HL-60/S4 treated with retinoic acid at 250 ng/mL for 4 days and 3 days (cell line): ENCODE data around the gene CDK18.

Experiments used
- in situ Hi-C: fragments of 300-500 bp; cut with MboI; formaldehyde crosslinking; loops from 2 replicates; pipeline ENCODE4 v1.7.0; 2022; ENCODE audit warnings: low sequenced_read_pairs

CDK18 gene

DNA sequence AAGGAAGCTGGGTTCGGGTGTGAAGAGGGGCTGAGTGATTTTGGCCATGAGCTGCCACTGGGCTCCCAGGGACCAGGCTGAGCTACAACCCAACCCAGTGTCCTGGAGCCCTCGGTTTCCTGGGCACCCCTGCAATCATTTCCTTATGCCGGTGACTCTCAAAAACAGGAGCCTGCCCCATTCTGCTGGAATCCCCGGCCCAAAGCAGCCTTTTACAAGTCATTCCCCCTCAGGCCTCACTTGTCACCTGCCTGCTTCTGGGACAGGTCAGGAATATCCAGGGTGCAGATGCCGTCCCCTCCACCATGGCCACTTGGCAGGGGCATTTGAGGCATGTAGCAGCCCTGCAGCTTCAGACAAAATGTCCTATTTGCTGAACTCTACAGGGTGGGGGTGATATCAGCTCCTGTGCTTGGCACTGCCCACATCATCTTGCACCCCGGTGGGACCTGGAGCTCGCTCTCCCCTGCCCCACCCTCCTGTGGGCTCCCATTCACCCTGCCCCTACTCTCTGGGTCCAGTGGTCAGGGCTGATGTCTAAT lies 30.0 kb downstream of the CDK18 start:
- in situ Hi-C loops: no loop called here

DNA sequence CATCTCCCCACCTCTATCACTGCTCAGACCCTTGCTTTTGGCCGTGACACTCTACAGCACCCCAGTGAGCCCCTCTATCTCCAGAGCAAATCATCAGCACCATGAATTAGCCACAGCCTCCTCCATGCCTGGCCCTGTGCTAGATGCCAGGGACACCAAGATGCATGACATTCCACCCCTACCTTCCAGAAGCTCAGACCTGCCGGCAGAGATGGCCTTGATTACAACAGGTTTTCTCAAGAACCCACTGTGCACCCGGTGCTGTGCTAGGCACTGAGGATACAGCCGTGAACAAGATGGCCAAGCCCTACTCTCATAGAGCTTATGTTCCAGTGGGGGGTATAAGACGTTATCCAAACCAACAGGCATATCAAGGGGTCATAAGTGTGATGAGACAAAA lies 30.6 kb downstream of the CDK18 start:
- in situ Hi-C loops: no loop called here

- in situ Hi-C loops: no loop called here
Measured at GRCh38 chr1:205535866-205536758, 31.6 kb downstream of the CDK18 start.

- in situ Hi-C loops: no loop called here
Measured at GRCh38 chr1:205536759-205537361, 32.4 kb downstream of the CDK18 start.

DNA sequence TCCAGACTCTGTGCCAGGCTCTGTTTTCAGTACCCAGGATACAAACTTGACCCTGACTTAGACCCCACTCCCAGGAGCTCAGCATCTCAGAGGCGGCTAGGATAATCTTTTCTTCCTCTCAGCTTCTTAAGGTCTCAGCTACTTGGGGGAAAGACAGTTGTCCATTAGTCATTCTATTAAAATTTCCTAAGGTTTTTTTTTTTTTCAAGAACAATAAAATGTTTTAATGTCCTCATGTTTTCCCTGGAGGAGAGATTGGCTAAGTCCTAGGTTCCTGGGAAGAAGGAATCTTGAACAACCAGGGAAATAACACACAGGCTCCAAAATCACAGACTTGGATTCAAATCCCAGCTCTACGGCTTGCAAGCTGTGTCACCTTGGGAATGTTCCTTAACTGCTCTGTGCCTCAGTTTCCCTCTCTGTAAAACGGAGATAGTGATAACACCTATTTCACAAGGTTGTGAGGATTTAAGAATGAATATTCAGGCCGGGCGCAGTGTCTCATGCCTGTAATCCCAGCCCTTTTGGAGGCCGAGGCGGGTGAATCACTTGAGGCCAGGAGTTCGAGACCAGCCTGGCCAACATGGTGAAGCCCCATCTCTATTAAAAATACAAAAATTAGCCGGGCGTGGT lies 33.0 kb downstream of the CDK18 start:
- in situ Hi-C loops: no loop called here

DNA sequence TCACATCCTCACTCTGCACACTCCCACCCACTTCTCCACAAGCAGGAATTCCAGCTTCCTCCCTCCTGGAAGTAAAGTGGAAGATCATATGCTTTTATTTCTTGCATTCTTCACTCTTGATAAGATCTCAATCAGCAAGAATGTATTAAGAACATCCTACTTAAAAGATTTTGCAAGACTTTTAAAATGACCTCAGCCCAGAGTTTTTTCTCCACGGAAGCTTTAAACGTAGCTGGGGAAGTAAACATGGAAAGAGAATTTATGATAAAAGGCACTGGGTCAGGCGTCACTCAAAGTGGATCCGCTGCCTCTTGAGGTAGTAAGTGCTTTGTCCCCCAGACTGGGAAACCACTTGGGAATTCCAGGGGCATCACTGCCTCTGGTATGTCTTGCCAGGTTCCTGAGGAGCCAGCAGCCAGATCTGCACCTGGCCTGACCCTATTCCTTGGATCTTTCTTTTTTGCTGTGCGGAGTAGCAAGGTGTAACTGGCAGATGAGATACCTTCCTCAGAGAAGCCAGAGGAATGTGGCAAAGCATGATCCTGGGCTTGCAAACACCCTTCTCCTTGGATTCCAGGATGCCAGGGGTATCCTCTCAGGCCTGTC lies 33.9 kb downstream of the CDK18 start:
- in situ Hi-C loops: no loop called here

DNA sequence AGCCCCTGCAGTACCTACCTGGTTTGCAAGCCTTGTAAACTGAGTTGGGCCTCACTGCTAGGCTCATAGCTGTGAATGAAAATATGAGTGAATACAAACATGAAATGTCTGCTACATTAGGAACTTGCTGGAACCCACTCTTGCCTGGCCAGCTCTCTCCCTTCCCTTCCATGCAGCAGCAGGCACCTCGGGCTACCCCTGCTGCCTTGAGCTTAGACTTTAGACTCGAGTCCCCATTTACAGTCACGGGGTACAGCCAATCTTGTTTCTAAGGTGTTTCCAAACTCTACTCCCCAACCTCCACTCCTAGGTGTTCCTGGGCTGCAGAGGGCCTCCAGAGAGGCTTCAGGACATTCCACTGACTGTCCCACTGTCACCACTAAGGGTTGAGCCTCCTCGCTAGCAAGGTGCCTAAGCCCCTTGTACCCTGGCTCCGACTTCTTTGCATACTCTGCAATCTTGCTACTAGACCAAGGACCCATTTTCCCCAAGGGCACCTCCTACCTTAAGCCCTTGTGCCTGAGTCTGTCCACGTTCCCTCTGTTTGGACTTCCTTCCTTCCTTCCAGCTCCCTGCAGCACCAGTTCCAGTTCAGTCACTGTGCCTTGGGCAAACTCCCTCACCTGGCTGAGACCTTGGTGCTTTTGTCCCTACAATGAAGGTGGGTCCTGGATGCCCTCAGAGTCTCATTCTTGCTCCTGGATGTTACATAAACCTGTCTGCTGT lies 36.9 kb downstream of the CDK18 start:
- in situ Hi-C loops: no loop called here

- in situ Hi-C loops: no loop called here
Measured at GRCh38 chr1:205542367-205542766, 37.9 kb downstream of the CDK18 start.

DNA sequence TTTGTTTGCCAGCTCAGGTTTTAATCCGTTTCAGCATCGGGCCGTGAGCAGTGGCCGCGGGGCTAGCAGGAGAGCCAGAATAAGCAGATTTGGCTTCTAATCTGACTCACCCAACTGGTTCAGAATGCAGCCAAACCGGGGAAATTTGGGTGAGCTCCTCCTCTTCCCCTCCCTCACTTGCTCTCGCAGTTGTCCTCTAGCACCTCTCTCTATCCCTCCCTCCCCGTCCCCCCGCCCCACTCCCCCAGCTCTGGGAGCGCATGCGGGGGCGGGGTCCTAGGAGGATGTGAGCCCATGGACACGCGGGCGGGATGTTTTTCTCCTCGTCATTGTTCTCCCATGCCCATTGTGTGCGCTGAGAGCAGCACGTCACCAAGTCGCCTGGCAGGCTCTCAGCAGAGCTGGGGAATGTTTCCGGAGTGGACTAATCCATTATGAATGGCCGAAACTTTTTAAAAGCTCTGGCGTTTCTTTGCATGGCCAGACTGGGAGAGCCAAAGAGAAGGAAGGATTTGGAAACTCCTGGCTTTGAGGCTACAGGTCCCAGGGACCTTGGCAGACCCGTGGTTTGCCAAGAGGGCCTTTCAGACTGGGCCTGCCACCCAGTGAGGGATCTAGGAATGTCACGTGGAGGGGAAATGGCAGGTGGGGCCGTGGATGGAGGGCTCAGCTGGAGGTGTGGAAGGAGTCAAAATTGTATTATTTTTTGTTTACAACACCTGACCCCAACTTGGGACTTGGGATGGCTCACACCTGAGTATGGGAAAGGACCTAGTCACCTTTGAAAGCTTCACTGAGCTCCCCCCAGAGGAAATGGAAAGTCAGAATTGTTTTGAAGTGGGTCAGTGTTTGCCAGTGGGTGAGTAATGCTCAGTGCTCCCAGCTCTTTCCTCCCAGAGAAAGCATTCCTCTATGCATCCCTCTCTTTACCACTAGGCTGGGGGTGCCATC lies 39.2 kb downstream of the CDK18 start:
- in situ Hi-C loops: no loop called here

DNA sequence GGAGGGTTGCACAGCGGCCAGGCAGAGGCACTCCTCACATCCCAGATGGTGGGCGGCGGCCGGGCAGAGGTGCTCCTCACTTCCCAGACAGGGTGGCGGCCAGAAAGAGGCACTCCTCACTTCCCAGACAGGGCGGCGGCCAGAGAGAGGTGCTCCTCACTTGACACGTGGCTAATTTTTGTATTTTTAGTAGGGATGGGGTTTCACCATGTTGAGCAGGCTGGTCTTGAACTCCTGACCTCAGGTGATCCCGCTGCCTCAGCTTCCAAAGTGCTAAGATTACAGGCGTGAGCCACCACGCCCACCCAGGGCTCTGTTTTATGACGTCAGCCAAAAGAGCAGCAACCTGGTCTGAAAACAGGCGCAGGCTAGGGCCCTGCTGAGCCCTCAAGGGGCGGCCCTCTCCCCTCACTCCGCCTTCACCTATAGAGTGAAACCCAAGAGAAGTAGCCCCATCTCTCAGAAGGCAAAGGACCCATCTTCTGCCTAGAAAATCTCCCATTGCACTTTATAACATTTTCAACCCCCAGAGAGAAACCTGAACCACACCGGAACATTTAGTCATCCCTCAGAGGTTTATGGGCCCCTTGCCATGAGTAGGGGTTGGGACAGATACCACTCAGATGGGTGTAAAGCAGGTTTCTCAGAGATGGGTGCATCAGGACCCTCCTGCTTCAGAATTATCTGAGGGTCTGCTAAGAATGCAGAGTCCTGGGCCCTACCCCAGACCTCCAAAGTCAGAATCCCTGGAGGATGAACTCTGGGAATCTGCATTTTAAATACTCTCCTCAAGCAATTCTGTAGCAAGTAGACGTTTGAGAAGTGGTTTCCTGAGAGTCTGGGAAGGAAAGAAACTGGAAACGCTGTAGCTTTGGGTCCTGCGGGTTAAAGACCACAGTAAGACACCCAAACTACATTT lies 40.8 kb downstream of the CDK18 start:
- in situ Hi-C loops: no loop called here

DNA sequence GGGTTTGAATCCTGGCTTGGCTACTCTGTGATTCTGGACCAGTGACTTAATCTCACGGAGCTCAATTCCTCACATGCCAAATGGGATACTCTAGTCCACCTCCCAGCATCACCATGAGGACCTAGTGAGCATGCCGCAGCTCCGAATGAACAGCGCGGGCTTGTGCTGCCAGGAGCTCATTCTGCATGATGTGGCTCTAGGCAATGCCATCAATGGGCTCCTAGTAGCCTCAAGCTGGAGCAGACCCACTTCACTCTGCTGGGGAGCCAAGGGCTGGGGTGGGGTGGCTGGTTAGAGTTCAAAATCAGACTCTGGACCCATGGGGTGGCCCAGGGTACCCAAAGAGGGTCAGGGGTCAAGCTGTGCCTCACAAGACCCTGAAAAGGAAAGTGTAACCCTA lies 41.5 kb downstream of the CDK18 start:
- in situ Hi-C loops: no loop called here

GRCh38 chr1:205546541-205546940 lies 42.1 kb downstream of the CDK18 start:
- in situ Hi-C loops: no loop called here

- in situ Hi-C loops: no loop called here
Measured at GRCh38 chr1:205547936-205548827, 43.7 kb downstream of the CDK18 start.

GRCh38 chr1:205554026-205554811 lies 49.8 kb downstream of the CDK18 start:
- in situ Hi-C loops: no loop called here

DNA sequence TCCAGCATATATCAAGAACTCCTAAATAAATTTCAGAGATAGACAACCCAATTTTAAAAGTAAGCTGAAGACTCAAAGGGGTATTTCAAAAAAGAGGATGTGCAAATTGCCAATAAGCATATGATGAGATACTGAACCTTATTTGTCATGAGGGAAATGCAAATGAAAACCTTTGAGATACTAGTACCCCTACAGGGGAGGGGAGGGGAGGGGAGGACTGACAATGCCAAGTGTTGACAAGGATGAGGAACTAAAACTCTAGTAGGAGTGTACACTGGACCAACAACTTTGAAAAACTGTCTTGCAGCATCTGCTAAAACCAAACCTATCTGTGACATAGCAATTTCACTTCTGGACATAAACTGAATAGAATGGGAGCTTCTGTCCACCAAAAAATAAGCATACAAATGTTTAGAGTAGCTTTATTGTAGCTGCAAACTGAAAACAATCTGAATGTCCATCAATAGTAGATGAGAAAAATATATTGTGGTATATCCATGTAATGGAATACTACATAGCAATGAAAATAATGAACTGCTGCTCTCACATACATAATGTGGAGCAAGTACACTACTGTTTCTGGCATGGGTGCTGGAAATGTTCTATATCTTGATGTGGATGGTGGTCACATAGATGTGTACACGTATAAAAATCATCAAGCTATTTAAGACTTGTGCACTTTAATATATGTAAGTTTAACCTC lies 57.2 kb downstream of the CDK18 start:
- in situ Hi-C loops: no loop called here

DNA sequence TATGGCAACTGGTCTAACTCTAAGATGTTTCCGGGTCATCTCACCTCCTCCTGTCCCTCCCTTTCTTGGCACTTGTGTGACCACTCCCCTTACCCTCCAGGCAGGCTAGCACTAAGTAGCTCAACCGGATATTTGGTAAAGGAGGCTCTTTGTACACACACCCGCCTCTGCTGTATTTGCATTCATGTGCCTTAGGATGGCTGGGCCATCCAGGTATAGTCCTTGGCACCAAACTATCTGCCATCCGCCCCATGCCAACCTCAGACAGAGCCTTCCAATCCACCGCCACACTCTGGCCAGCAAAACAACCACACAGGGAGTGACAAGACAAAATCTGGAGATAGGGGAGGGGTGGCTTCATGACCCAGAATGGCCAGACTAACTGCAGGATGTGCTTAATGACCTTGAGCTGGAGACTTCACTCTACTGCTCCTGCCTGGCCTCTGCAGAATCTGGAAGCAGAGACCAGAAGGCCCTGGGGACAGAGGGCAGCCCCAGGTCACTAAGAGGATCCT lies 59.5 kb downstream of the CDK18 start:
- in situ Hi-C loops: no loop called here
